ENCODE data around the gene OSBPL3. TPM values are rescaled to one million over a fixed set of nuclear protein-coding genes. Genes with fewer than 3 reads are reported as not detected.

The OSBPL3 gene
- total RNA-seq, 1 experiment from 2014 or later = 9.2 TPM

DNA sequence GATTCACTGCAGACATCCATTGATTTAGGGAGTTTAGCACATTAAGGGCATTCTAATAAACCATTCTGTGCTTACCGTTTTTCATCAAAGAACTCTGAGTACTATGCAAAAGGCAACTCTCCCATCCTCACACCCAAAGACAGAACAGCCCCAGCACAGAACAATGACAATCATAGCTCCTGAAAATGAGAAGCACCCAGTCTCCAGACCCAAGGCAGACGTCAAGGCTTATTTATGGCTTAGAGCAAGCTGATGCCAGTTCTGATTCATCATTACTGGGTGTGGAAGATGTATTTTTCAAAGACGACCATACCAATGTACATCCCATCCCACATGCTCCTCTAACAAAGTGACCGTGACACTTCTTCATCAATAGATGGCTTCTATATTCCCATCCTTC is 67.6 kb downstream of the OSBPL3 start:
- TF ChIP-seq, protein P1, sequence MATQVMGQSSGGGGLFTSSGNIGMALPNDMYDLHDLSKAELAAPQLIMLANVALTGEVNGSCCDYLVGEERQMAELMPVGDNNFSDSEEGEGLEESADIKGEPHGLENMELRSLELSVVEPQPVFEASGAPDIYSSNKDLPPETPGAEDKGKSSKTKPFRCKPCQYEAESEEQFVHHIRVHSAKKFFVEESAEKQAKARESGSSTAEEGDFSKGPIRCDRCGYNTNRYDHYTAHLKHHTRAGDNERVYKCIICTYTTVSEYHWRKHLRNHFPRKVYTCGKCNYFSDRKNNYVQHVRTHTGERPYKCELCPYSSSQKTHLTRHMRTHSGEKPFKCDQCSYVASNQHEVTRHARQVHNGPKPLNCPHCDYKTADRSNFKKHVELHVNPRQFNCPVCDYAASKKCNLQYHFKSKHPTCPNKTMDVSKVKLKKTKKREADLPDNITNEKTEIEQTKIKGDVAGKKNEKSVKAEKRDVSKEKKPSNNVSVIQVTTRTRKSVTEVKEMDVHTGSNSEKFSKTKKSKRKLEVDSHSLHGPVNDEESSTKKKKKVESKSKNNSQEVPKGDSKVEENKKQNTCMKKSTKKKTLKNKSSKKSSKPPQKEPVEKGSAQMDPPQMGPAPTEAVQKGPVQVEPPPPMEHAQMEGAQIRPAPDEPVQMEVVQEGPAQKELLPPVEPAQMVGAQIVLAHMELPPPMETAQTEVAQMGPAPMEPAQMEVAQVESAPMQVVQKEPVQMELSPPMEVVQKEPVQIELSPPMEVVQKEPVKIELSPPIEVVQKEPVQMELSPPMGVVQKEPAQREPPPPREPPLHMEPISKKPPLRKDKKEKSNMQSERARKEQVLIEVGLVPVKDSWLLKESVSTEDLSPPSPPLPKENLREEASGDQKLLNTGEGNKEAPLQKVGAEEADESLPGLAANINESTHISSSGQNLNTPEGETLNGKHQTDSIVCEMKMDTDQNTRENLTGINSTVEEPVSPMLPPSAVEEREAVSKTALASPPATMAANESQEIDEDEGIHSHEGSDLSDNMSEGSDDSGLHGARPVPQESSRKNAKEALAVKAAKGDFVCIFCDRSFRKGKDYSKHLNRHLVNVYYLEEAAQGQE (IDR thresholded peaks at IDR 0.05; ENCODE audit: insufficient read depth in 1 of 2, low read depth in 2 of 2, low read length in 1 of 2) = no peak
- TF ChIP-seq TCF7L2 (IDR thresholded peaks at IDR 0.05; ENCODE audit: low read depth, low read length) = no peak
- TF ChIP-seq SIN3A (IDR thresholded peaks at IDR 0.05; ENCODE audit: borderline replicate concordance, insufficient read depth, low read depth, low read length) = no peak
- TF ChIP-seq, protein P2, sequence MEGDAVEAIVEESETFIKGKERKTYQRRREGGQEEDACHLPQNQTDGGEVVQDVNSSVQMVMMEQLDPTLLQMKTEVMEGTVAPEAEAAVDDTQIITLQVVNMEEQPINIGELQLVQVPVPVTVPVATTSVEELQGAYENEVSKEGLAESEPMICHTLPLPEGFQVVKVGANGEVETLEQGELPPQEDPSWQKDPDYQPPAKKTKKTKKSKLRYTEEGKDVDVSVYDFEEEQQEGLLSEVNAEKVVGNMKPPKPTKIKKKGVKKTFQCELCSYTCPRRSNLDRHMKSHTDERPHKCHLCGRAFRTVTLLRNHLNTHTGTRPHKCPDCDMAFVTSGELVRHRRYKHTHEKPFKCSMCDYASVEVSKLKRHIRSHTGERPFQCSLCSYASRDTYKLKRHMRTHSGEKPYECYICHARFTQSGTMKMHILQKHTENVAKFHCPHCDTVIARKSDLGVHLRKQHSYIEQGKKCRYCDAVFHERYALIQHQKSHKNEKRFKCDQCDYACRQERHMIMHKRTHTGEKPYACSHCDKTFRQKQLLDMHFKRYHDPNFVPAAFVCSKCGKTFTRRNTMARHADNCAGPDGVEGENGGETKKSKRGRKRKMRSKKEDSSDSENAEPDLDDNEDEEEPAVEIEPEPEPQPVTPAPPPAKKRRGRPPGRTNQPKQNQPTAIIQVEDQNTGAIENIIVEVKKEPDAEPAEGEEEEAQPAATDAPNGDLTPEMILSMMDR (IDR thresholded peaks at IDR 0.05) = no peak
- no peak for TF ChIP-seq POLR2AphosphoS5 (IDR thresholded peaks at IDR 0.05; ENCODE audit: low read depth, low read length)
- Histone ChIP-seq H3K27me3 (ENCODE audit: control insufficient read depth, insufficient read depth, low read length) (no peaks in the 10 kb centered on the region), H3K4me3 (ENCODE audit: low read depth in 2 of 2, low read length in 2 of 2) (no peak overlapping the region), H3K36me3 (ENCODE audit: control insufficient read depth, insufficient read depth, low read length) (no peaks in the 10 kb centered on the region), H3K27ac (ENCODE audit: low read length) (no peak overlapping the region), H3K9me3 (ENCODE audit: control insufficient read depth, insufficient read depth, low read depth, low read length) (no peaks in the 10 kb centered on the region), H3K4me1 (ENCODE audit: control insufficient read depth, insufficient read depth, low read length) (peaks cover 8% of the 10 kb centered on the region; the same call in 1 of the 2 replicates)
- ChIA-PET POLR2A (no interaction called here), CTCF (no interaction called here)
- ATAC-seq (no peak), DNase-seq (ENCODE audit: low read depth, low spot score) (no peak)
- no TSS peak for BruUV-seq (replicated peaks)
- intact Hi-C loops (cut with micrococcal nuclease; ENCODE audit: unreplicated experiment) (no loop called here), in situ Hi-C loops (cut with HindIII; ENCODE audit: low pct_unique_long_range_greater_than_20kb, low sequenced_read_pairs) (no loop called here)

DNA sequence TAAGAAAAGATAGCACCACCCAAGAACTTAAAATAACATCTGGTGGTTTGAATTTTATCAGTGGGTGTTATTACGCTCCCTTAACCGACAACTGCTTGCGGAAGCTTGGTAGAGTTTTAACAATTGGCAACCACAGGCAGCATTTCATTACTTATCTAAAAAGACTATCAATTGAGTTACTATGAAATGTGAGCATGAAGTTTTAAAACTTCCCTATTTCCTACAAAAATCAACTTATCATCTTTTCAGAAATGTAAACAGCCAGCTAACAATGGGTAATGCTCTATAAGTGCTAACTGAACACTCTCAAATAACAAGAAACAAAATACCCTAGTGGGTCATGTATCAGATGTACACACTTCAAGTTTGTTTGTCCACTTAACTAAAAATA is 68.8 kb downstream of the OSBPL3 start:
- H3K9me3 ChIP-seq (ENCODE audit: control insufficient read depth, insufficient read depth, low read depth, low read length) = no peaks in the 10 kb centered on the region
- ChIA-PET POLR2A (no interaction called here), CTCF (interaction anchor here (0.6 kb wide), 1 partner anchor 37 kb away, joined by 4 read pairs; no protein-coding TSS in a partner anchor)
- no peak for ATAC-seq
- no peak overlapping the region for H3K4me3 ChIP-seq (ENCODE audit: low read depth in 2 of 2, low read length in 2 of 2)
- no peaks in the 10 kb centered on the region for H3K27me3 ChIP-seq (ENCODE audit: control insufficient read depth, insufficient read depth, low read length)
- BruUV-seq (replicated peaks) = no TSS peak
- intact Hi-C loops (cut with micrococcal nuclease; ENCODE audit: unreplicated experiment) (no loop called here), in situ Hi-C loops (cut with HindIII; ENCODE audit: low pct_unique_long_range_greater_than_20kb, low sequenced_read_pairs) (no loop called here)
- TF ChIP-seq POLR2AphosphoS5 (IDR thresholded peaks at IDR 0.05; ENCODE audit: low read depth, low read length) = no peak
- TF ChIP-seq TCF7L2 (IDR thresholded peaks at IDR 0.05; ENCODE audit: low read depth, low read length) = no peak
- no peaks in the 10 kb centered on the region for H3K36me3 ChIP-seq (ENCODE audit: control insufficient read depth, insufficient read depth, low read length)
- DNase-seq (ENCODE audit: low read depth, low spot score) = no peak
- H3K27ac ChIP-seq (ENCODE audit: low read length) = no peak overlapping the region
- H3K4me1 ChIP-seq (ENCODE audit: control insufficient read depth, insufficient read depth, low read length) = peaks cover 8% of the 10 kb centered on the region; the same call in 1 of the 2 replicates

DNA sequence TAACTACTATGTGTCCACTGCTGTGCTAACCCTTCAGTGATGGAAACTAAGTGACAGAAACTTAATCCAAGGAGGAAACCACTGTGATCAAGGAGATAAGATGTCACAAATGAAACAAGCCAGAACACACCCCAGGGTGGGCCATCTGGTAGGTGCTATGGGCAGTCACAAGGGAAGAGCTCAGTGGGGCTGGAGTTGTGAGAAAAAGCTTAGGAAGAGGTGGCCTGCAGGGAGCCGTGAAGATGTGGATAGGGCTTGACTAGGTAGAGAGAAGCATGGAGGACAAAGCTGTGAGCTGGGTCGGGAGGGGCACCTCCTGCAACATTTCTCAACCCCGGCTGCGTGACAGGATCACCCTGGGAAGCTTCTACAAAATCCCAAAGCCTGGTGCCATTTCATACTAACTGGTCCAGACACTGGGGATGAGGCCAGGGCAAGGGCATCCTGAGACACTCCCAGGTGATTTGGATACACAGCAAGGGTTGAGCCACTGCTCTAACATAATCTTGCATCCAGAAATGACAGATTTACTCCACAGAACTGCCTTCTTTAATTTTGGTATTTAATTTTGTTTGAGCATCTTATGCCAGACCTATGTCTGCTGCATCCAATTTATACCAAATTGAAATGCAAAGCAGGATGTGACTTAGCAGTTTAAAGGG is 69.3 kb downstream of the OSBPL3 start:
- ChIA-PET POLR2A (no interaction called here), CTCF (interaction anchor here (0.6 kb wide), 1 partner anchor 38 kb away, joined by 4 read pairs; no protein-coding TSS in a partner anchor)
- H3K27ac ChIP-seq (ENCODE audit: low read length) = no peak overlapping the region
- intact Hi-C loops (cut with micrococcal nuclease; ENCODE audit: unreplicated experiment) (no loop called here), in situ Hi-C loops (cut with HindIII; ENCODE audit: low pct_unique_long_range_greater_than_20kb, low sequenced_read_pairs) (no loop called here)
- no peak for TF ChIP-seq SIN3A (IDR thresholded peaks at IDR 0.05; ENCODE audit: borderline replicate concordance, insufficient read depth, low read depth, low read length)
- no peak for TF ChIP-seq POLR2AphosphoS5 (IDR thresholded peaks at IDR 0.05; ENCODE audit: low read depth, low read length)
- TF ChIP-seq, protein P1 (IDR thresholded peaks at IDR 0.05; ENCODE audit: insufficient read depth in 1 of 2, low read depth in 2 of 2, low read length in 1 of 2) = no peak
- TF ChIP-seq TCF7L2 (IDR thresholded peaks at IDR 0.05; ENCODE audit: low read depth, low read length) = no peak
- TF ChIP-seq, protein P2 (IDR thresholded peaks at IDR 0.05) = no peak
- no peaks in the 10 kb centered on the region for H3K9me3 ChIP-seq (ENCODE audit: control insufficient read depth, insufficient read depth, low read depth, low read length)
- ATAC-seq = no peak
- H3K4me1 ChIP-seq (ENCODE audit: control insufficient read depth, insufficient read depth, low read length) = peaks cover 8% of the 10 kb centered on the region; the same call in 1 of the 2 replicates
- no peaks in the 10 kb centered on the region for H3K36me3 ChIP-seq (ENCODE audit: control insufficient read depth, insufficient read depth, low read length)
- no TSS peak for BruUV-seq (replicated peaks)
- DNase-seq (ENCODE audit: low read depth, low spot score) = no peak
- no peak overlapping the region for H3K4me3 ChIP-seq (ENCODE audit: low read depth in 2 of 2, low read length in 2 of 2)
- no peaks in the 10 kb centered on the region for H3K27me3 ChIP-seq (ENCODE audit: control insufficient read depth, insufficient read depth, low read length)

All from Panc1 (cell line).